Activated B cell treated with CpG ODN at 0.5 μM for 24 hours (primary cell): ENCODE results near the gene IBTK. TPM values are rescaled to one million over a fixed set of nuclear protein-coding genes. Genes with fewer than 3 reads are reported as not detected.

Experiments
- ATAC-seq: fragments of 200-7000 bp; cut with Tn5 transposase; one replicate; pipeline ENCODE4 v1.10.0; 2021; ENCODE audit warnings: low read depth, mild to moderate bottlenecking, moderate library complexity
- CTCF ChIA-PET: fragments of 350-600 bp; sonication (Branson Sonifier 250); formaldehyde crosslinking; loops from one replicate; lab custom pipeline; 2021; ENCODE audit warnings: antibody characterized with exemption; lab: Charles Lee
- POLR2A ChIA-PET: fragments of 350-600 bp; sonication (Branson Sonifier 250); formaldehyde crosslinking; loops from one replicate; lab custom pipeline; 2021; ENCODE audit warnings: antibody characterized with exemption; lab: Charles Lee
- DNase-seq: peaks from one replicate; pipeline ENCODE4 v3.0.0; 2022
- H3K27ac Mint-ChIP-seq: one replicate; pipeline ENCODE4 v1.8.0; 2020; ENCODE audit warnings: mixed read lengths
- H3K27me3 Mint-ChIP-seq: one replicate; pipeline ENCODE4 v1.8.0; 2021; ENCODE audit warnings: mixed read lengths
- H3K36me3 Mint-ChIP-seq: one replicate; pipeline ENCODE4 v1.8.0; 2021; ENCODE audit warnings: low read depth, mixed read lengths
- H3K4me1 Mint-ChIP-seq: one replicate; pipeline ENCODE4 v1.8.0; 2021; ENCODE audit warnings: mixed read lengths
- H3K4me3 Mint-ChIP-seq: one replicate; pipeline ENCODE4 v1.8.0; 2020; ENCODE audit warnings: mild to moderate bottlenecking, mixed read lengths
- H3K9me3 Mint-ChIP-seq: one replicate; pipeline ENCODE4 v1.8.0; 2020; ENCODE audit warnings: mixed read lengths
- intact Hi-C: fragments of 100-400 bp; cut with micrococcal nuclease; formaldehyde crosslinking; loops from one replicate; pipeline ENCODE4 v1.15.1; 2024
- total RNA-seq: library from RNA; stranded (reverse); gene quantifications from 2 replicates; pipeline ENCODE4 v1.2.3, GENCODE V29; 2022
- TF ChIP-seq, protein P1 (sequence below): fragments of 200-600 bp; IDR thresholded peaks from one replicate; pipeline ENCODE4 v1.8.0; 2022; ENCODE audit warnings: antibody characterized with exemption, mild to moderate bottlenecking

The IBTK gene
- total RNA-seq, 1 donor from 2014 or later, result 30.1 TPM

GRCh38 chr6:82273295-82273694 lies 25.8 kb upstream of the IBTK start:
- POLR2A ChIA-PET, result no interaction called here
- no peak for DNase-seq
- no peaks in the 10 kb centered on the region for H3K27me3 Mint-ChIP-seq
- CTCF ChIA-PET, result interaction anchor here (3.6 to 6.7 kb wide), 2 partner anchors 11 to 782 kb away, joined by 16 to 69 read pairs; no protein-coding TSS in a partner anchor
- intact Hi-C loops, result no loop called here
- no peaks in the 10 kb centered on the region for H3K36me3 Mint-ChIP-seq
- no peaks in the 10 kb centered on the region for H3K4me1 Mint-ChIP-seq
- H3K9me3 Mint-ChIP-seq, result no peaks in the 10 kb centered on the region
- no peak for ATAC-seq
- no peak overlapping the region for H3K4me3 Mint-ChIP-seq
- no peak overlapping the region for H3K27ac Mint-ChIP-seq
- TF ChIP-seq, protein P1, sequence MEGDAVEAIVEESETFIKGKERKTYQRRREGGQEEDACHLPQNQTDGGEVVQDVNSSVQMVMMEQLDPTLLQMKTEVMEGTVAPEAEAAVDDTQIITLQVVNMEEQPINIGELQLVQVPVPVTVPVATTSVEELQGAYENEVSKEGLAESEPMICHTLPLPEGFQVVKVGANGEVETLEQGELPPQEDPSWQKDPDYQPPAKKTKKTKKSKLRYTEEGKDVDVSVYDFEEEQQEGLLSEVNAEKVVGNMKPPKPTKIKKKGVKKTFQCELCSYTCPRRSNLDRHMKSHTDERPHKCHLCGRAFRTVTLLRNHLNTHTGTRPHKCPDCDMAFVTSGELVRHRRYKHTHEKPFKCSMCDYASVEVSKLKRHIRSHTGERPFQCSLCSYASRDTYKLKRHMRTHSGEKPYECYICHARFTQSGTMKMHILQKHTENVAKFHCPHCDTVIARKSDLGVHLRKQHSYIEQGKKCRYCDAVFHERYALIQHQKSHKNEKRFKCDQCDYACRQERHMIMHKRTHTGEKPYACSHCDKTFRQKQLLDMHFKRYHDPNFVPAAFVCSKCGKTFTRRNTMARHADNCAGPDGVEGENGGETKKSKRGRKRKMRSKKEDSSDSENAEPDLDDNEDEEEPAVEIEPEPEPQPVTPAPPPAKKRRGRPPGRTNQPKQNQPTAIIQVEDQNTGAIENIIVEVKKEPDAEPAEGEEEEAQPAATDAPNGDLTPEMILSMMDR, result no peak

DNA sequence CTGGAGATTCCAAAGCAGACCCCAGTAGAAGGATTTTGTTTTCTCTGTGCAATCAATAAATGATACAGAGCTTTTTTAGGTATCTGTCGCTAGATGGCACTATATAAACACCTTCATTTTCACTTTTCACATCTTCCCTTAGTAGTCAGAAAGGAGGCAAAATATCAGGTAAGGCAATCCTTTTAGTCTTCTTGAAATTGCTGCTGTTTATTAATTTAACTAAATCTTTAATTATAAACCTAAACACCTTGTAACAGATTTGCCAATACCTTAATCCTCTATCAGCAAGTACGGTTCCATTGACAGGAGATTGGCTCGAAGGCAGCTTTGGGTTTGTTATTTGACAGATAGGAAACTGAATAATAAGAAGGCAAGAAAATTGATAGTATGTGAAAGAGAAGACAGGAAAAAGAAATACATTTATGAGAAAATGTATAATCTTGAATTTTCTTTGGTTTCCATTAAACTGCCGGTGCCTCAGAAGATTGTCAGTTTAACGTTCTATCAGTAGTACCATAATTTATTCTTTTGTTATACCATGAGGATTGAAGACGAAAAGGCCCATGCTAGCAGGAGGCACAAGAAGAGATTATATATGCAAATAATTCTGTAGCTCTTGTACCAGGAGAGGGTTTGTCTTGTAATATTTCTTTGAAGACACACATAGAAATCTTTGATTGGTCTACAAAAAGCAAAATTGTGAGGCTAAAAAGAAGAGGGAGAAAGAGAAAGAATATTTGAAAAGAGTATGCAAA lies 23.5 kb upstream of the IBTK start:
- TF ChIP-seq, protein P1, result no peak
- Mint-ChIP-seq H3K4me1 (no peaks in the 10 kb centered on the region), H3K27ac (no peak overlapping the region), H3K4me3 (no peak overlapping the region), H3K36me3 (no peaks in the 10 kb centered on the region), H3K9me3 (no peaks in the 10 kb centered on the region), H3K27me3 (no peaks in the 10 kb centered on the region)
- intact Hi-C loops, result loop anchor here (1.0 to 2.0 kb wide), 4 partner anchors 22 to 1243 kb away; no protein-coding TSS in a partner anchor
- ChIA-PET CTCF (interaction anchor here (0.6 to 6.7 kb wide), 14 partner anchors 9 to 1265 kb away, joined by 3 to 69 read pairs (median 4); partner anchors contain the start of genes DOP1A, PRSS35 and UBE3D), POLR2A (no interaction called here)
- DNase-seq, result no peak
- no peak for ATAC-seq

GRCh38 chr6:82268301-82268846 lies 20.8 kb upstream of the IBTK start:
- TF ChIP-seq, protein P1, result no peak
- POLR2A ChIA-PET, result no interaction called here
- H3K36me3 Mint-ChIP-seq, result no peaks in the 10 kb centered on the region
- no peak overlapping the region for H3K4me3 Mint-ChIP-seq
- DNase-seq (no peak), ATAC-seq (no peak)
- no peaks in the 10 kb centered on the region for H3K9me3 Mint-ChIP-seq
- intact Hi-C loops, result no loop called here
- no peaks in the 10 kb centered on the region for H3K4me1 Mint-ChIP-seq
- CTCF ChIA-PET, result no interaction called here
- H3K27ac Mint-ChIP-seq, result no peak overlapping the region
- peaks cover 3% of the 10 kb centered on the region for H3K27me3 Mint-ChIP-seq

- POLR2A ChIA-PET, result no interaction called here
- H3K4me3 Mint-ChIP-seq, result no peak overlapping the region
- DNase-seq, result no peak
- H3K9me3 Mint-ChIP-seq, result no peaks in the 10 kb centered on the region
- intact Hi-C loops, result no loop called here
- H3K4me1 Mint-ChIP-seq, result no peaks in the 10 kb centered on the region
- no peaks in the 10 kb centered on the region for H3K36me3 Mint-ChIP-seq
- CTCF ChIA-PET, result no interaction called here
- ATAC-seq, result no peak
- H3K27ac Mint-ChIP-seq, result no peak overlapping the region
- TF ChIP-seq, protein P1, result no peak
- peaks cover 3% of the 10 kb centered on the region for H3K27me3 Mint-ChIP-seq
Observed at GRCh38 chr6:82264824-82265223, 17.3 kb upstream of the IBTK start.

DNA sequence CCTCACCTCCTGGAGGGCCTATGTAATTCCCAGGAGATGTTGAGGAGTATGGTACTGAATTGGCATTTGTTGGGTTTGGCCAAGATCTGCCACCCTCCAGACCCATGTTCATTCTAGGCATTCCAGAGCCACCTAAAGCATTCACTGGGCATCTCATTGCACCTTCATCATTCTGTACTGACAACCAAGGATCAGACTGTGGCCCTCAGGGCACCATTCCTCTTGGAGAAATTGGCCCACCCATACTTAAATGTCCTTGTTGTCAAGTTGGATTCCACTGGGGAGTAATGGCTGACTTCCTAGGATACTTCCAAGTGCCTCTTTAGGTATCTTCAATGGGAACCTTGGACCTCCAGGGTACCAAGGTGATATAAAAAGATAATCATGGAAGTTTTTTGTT lies 16.8 kb upstream of the IBTK start:
- Mint-ChIP-seq H3K27ac (no peak overlapping the region), H3K4me3 (no peak overlapping the region), H3K27me3 (peaks cover 3% of the 10 kb centered on the region), H3K4me1 (no peaks in the 10 kb centered on the region), H3K9me3 (no peaks in the 10 kb centered on the region), H3K36me3 (no peaks in the 10 kb centered on the region)
- TF ChIP-seq, protein P1, result no peak
- no peak for DNase-seq
- intact Hi-C loops, result no loop called here
- ChIA-PET POLR2A (no interaction called here), CTCF (no interaction called here)
- ATAC-seq, result no peak
